Spleen (tissue), 11 donors: ENCODE results near the gene TANGO6. TPM values are rescaled to one million over a fixed set of nuclear protein-coding genes. Genes with fewer than 3 reads are reported as not detected.

ENCODE experiments used
- DNase-seq: peaks from one replicate; pipeline ENCODE4 v3.0.0-alpha.2; 2020
- H3K27ac ChIP-seq, 8 donors: fragments of 200-600 bp; sonication (generic) in 7 of 8; 1 replicate in 4 of 8; 2 replicates in 4 of 8; pipeline versions ENCODE4 v1.5.0 to v1.8.0; 2016 to 2021; ENCODE audit warnings: inconsistent platforms in 4 of 8, mild to moderate bottlenecking in 4 of 8, moderate library complexity in 1 of 8
- H3K27me3 ChIP-seq, 7 donors: fragments of 200-600 bp; sonication (generic) in 6 of 7; replicated peaks in 1 of 7; 1 replicate in 4 of 7; 2 replicates in 3 of 7; pipeline versions ENCODE4 v1.5.0 to v1.8.0; 2016 to 2021; ENCODE audit warnings: inconsistent platforms in 3 of 7, mild to moderate bottlenecking in 1 of 7
- H3K36me3 ChIP-seq, 6 donors: fragments of 200-600 bp; sonication (generic) in 5 of 6; 1 replicate in 4 of 6; 2 replicates in 2 of 6; pipeline versions ENCODE4 v1.5.0 to v1.8.0; 2016 to 2021; ENCODE audit warnings: inconsistent platforms in 2 of 6
- H3K4me1 ChIP-seq, 6 donors: fragments of 200-600 bp; sonication (generic) in 5 of 6; 1 replicate in 3 of 6; 2 replicates in 3 of 6; pipeline versions ENCODE4 v1.5.0 to v1.8.0; 2016 to 2021; ENCODE audit warnings: inconsistent platforms in 3 of 6
- H3K4me3 ChIP-seq, 8 donors: fragments of 200-600 bp; sonication (generic) in 7 of 8; 1 replicate in 4 of 8; 2 replicates in 4 of 8; pipeline versions ENCODE4 v1.5.0 to v1.8.0; 2016 to 2021; ENCODE audit warnings: inconsistent platforms in 4 of 8, mild to moderate bottlenecking in 4 of 8, moderate library complexity in 2 of 8
- H3K9me3 ChIP-seq, 8 donors: fragments of 200-600 bp; sonication (generic) in 7 of 8; 1 replicate in 4 of 8; 2 replicates in 4 of 8; pipeline versions ENCODE4 v1.5.0 to v1.8.0; 2016 to 2021; ENCODE audit warnings: inconsistent platforms in 4 of 8
- POLR2A ChIP-seq, 3 donors: fragments of 450-650 bp; IDR thresholded peaks; one replicate each; pipeline ENCODE4 v1.5.1; 2017; ENCODE audit warnings: antibody characterized with exemption in 3 of 3, mild to moderate bottlenecking in 1 of 3
- POLR2AphosphoS5 ChIP-seq, 3 donors: sonication (generic); formaldehyde crosslinking; IDR thresholded peaks; one replicate each; pipeline ENCODE4 v1.5.1; 2017; ENCODE audit warnings: antibody characterized with exemption in 3 of 3
- WGBS, 5 donors: extraction: QIAGEN DNeasy Blood & Tissue Kit in 3 of 5; methylation state at CpG; one replicate each; pipeline versions ENCODE4 v1.1.5 to v1.1.7; 2013 to 2018; 5-methylcytosine and 5-hydroxymethylcytosine counted together
- intact Hi-C: fragments of 100-400 bp; cut with DNase I; formaldehyde crosslinking; loops from one replicate; pipeline ENCODE4 v1.15.0; 2023; ENCODE audit warnings: low total_unique reads
- polyA plus RNA-seq, 3 donors: library from polyadenylated mRNA; stranded (reverse); fragments of 200-250 nt; gene quantifications; one replicate each; pipeline ENCODE4 v1.2.1, GENCODE V29; 2013
- total RNA-seq, 7 donors: library from RNA; depleted of rRNA in 3 of 7; stranded (reverse); fragments of >200 nt in 3 of 7; fragmentation: NEBNext Ultra II Directional in 4 of 7; extraction: Animal tissue kit (Norgen Biotek cat#: 25700) in 4 of 7; gene quantifications; one replicate each; pipeline versions ENCODE4 v1.1.0 to v1.2.1, GENCODE V29; 2016 to 2021
- TF ChIP-seq, protein P1 (sequence below), 11 experiments: fragments of 200-600 bp in 7 of 11; fragments of 450-650 bp in 4 of 11; sonication (generic) in 4 of 11; IDR thresholded peaks in 8 of 11; conservative IDR thresholded peaks in 3 of 11; 1 replicate in 7 of 11; 2 replicates in 4 of 11; pipeline versions ENCODE4 v1.4.0 to v1.8.0; 2016 to 2021; ENCODE audit warnings: antibody characterized with exemption in 11 of 11, inconsistent platforms in 4 of 11, mild to moderate bottlenecking in 1 of 11
- donor health status: healthy with polysubstance abuse.
- donor health status: DM: no; HTN: no; CAD: no; lungs with moderate emphysema.
- donor health status: DM: no; HTN: no; CAD: no.
- donor health status: Bipolar disorder and iron deficiency.
- donor health status: healthy.
- donor health status: DM: no; HTN: no; CAD: no.
- donor health status: DM: yes; HTN: yes; CAD: no.

Gene TANGO6
- total and polyA plus RNA-seq, 10 donors = 1.9 to 35.2 (median 23.0) TPM

DNA sequence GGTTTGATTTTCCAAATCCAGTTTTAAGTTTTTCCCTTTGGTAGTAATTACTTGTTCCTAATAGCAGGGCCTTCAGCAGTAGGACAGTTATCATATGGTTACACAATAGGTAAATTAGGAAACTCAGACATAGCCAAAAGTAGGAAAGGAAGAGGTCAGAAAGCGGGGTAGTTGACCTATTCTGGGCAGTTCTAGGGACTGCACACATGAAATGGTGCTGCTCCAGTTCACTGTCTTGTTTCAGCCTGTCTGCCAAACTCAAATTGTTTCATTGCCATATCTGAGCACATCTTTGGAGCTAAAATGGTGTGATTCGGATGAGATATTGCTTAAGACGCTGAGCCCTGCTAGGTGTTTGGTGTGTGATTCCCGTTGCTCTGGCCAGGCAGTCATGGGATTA lies 56.7 kb downstream of the TANGO6 start:
- H3K9me3 ChIP-seq = no peaks in the 10 kb centered on the region
- TF ChIP-seq POLR2A (IDR thresholded peaks at IDR 0.05) = no peak
- TF ChIP-seq, protein P1, sequence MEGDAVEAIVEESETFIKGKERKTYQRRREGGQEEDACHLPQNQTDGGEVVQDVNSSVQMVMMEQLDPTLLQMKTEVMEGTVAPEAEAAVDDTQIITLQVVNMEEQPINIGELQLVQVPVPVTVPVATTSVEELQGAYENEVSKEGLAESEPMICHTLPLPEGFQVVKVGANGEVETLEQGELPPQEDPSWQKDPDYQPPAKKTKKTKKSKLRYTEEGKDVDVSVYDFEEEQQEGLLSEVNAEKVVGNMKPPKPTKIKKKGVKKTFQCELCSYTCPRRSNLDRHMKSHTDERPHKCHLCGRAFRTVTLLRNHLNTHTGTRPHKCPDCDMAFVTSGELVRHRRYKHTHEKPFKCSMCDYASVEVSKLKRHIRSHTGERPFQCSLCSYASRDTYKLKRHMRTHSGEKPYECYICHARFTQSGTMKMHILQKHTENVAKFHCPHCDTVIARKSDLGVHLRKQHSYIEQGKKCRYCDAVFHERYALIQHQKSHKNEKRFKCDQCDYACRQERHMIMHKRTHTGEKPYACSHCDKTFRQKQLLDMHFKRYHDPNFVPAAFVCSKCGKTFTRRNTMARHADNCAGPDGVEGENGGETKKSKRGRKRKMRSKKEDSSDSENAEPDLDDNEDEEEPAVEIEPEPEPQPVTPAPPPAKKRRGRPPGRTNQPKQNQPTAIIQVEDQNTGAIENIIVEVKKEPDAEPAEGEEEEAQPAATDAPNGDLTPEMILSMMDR (IDR thresholded peaks at IDR 0.05 in 8 of 11, conservative IDR thresholded peaks at IDR 0.05 in 3 of 11) = no peak
- no peak for TF ChIP-seq POLR2AphosphoS5 (IDR thresholded peaks at IDR 0.05)
- intact Hi-C loops = no loop called here
- no peak for DNase-seq
- 67 to 92% (median 85%) methylated on average over 4 of the region's 4 CpGs for WGBS, 5 donors
- no peak overlapping the region for H3K27ac ChIP-seq
- no peaks in the 10 kb centered on the region for H3K27me3 ChIP-seq
- no peaks in the 10 kb centered on the region for H3K4me1 ChIP-seq
- no peak overlapping the region for H3K4me3 ChIP-seq
- peaks cover 0 to 71% (median 19%) of the 10 kb centered on the region in 6 donors for H3K36me3 ChIP-seq

GRCh38 chr16:68902003-68902968 lies 59.0 kb downstream of the TANGO6 start:
- no peak for TF ChIP-seq POLR2AphosphoS5 (IDR thresholded peaks at IDR 0.05)
- TF ChIP-seq, protein P1 (IDR thresholded peaks at IDR 0.05 in 8 of 11, conservative IDR thresholded peaks at IDR 0.05 in 3 of 11) = peak in 7 of 11 experiments; percentile 12 to 45 (median 31)
- no peaks in the 10 kb centered on the region for H3K27me3 ChIP-seq
- H3K4me3 ChIP-seq = no peak overlapping the region
- H3K9me3 ChIP-seq = no peaks in the 10 kb centered on the region
- DNase-seq = no peak
- H3K27ac ChIP-seq = no peak overlapping the region
- intact Hi-C loops = no loop called here
- H3K36me3 ChIP-seq = peaks cover 0 to 79% (median 19%) of the 10 kb centered on the region in 6 donors
- H3K4me1 ChIP-seq = no peaks in the 10 kb centered on the region
- WGBS, 5 donors = 46 to 70% (median 60%) methylated on average over 5 of the region's 5 CpGs

GRCh38 chr16:68902969-68903345 lies 59.6 kb downstream of the TANGO6 start:
- no peaks in the 10 kb centered on the region for H3K27me3 ChIP-seq
- H3K27ac ChIP-seq = no peak overlapping the region
- TF ChIP-seq, protein P1 (IDR thresholded peaks at IDR 0.05 in 8 of 11, conservative IDR thresholded peaks at IDR 0.05 in 3 of 11) = no peak
- no peak for TF ChIP-seq POLR2AphosphoS5 (IDR thresholded peaks at IDR 0.05)
- no peak for TF ChIP-seq POLR2A (IDR thresholded peaks at IDR 0.05)
- H3K4me1 ChIP-seq = no peaks in the 10 kb centered on the region
- H3K9me3 ChIP-seq = no peaks in the 10 kb centered on the region
- peaks cover 0 to 79% (median 19%) of the 10 kb centered on the region in 6 donors for H3K36me3 ChIP-seq
- DNase-seq = no peak
- intact Hi-C loops = no loop called here
- 95 to 99% (median 99%) methylated on average over 2 of the region's 2 CpGs for WGBS, 5 donors
- H3K4me3 ChIP-seq = no peak overlapping the region

GRCh38 chr16:68907297-68907696 lies 64.0 kb downstream of the TANGO6 start:
- Histone ChIP-seq H3K4me3 (no peak overlapping the region), H3K27me3 (no peaks in the 10 kb centered on the region), H3K27ac (no peak overlapping the region), H3K36me3 (peaks cover 0 to 97% (median 26%) of the 10 kb centered on the region in 6 donors), H3K9me3 (no peaks in the 10 kb centered on the region), H3K4me1 (no peaks in the 10 kb centered on the region)
- DNase-seq = no peak
- intact Hi-C loops = no loop called here
- TF ChIP-seq POLR2AphosphoS5 (IDR thresholded peaks at IDR 0.05) (no peak), POLR2A (IDR thresholded peaks at IDR 0.05) (no peak)
- TF ChIP-seq, protein P1 (IDR thresholded peaks at IDR 0.05 in 8 of 11, conservative IDR thresholded peaks at IDR 0.05 in 3 of 11) = no peak
- WGBS, 5 donors = 88 to 95% (median 93%) methylated on average over 3 of the region's 3 CpGs
